T follicular helper cell (primary cell): ENCODE measurements around the gene CARMIL1.

Experiments
- DNase-seq: peaks from one replicate; pipeline ENCODE4 v3.0.0-alpha.2; 2020; ENCODE audit warnings: low read depth

The CARMIL1 gene

DNA sequence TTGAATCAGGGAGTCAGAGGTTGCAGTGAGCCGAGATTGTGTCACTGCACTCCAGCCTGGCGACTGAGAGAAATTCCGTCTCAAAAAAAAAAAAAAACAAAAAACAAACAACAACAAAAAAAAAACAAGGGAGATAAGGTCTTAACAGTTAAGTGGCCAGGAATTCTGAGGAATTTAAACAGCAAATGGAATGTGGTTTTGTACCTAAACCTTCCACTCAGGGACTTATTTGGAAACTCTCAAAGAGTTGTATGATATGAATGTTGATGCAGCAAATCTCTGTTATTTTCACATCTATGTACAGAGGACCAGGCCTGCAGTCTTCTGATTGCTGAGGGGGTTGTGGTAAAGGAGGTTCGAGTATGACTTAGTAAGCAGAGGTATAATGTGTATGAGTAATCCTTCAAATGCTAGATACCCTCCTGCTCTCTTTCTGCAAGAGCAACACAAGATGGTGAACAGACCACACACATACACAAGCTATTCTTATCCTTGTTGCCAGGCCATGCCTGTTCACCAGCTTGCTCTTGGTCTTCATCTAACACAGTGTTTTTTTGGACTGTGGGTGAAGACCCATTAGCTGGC lies 197.9 kb downstream of the CARMIL1 start:
- no peak for DNase-seq

DNA sequence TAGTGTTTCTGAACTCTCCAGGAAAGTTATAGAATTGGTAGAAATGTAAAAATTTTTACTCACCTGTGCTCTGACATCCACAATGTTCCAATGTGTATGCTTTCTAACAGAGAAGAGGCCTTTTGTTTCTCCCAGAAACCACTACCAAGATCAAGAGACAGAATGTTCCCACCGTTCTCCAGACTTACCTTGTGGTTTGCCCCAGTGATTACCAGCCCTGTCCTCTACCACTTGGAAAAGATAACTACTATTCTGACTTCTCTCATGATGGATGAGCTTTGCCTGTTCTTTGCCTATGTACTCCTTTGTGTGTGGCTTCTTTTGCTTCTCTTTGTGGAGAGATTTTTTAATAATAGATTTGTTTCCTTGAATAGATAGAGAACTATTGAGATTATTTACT lies 199.8 kb downstream of the CARMIL1 start:
- DNase-seq = no peak

DNA sequence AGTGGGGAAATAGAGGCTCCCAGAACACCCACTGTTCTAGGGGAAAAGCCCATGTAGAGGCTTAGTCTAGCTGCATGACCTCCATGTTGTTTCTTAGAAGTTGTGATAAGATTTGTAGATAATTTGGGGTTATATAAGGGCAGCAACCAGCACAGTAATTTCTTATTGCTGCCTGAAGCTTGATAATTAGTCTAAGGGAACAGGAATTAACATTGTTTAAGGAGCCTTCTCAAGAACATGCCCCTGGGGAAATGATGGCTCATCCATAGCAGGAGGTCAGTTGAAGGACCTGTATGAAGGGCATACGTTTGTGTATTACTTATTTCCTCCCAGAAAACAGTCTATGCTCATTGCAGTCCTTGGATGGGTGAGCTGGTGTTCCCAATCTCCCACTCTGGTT lies 202.1 kb downstream of the CARMIL1 start:
- no peak for DNase-seq

DNA sequence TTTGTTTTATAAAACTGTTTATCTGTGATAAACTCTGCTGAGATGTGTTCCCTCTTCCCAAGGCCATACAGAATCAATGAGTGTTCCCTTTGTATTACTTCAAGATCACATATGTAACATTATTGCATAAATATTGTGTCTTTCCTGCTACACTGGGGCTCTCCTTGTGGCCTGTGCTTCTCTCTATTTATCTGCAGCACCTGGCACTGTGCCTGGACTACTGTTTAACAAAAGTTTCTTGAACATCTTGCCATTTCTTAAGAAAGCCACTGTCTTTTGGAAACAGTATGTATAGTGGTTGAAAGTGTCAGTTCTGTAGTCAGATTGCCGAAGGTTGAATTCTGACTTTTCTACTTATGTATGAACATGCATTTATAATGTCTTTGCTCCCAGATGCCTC lies 203.8 kb downstream of the CARMIL1 start:
- DNase-seq = no peak

DNA sequence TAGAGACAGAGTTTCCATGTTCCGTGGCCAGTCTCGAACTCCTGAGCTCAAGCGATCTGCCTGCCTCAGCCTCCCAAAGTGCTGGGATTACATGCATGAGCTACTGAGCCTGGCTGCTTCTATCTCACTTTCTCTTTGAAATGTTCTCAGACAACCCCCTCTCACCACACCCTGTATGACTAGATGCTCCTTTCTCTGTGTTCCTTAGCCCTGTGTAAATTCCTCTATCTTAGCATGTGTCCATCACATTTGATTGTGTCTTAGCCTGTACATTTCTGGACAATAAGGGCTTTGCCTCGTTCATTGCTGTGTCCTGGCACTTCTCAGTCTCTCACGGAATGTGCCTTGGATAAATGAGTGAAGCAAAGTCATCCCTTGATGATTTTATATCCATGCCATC lies 204.8 kb downstream of the CARMIL1 start:
- DNase-seq = no peak

DNA sequence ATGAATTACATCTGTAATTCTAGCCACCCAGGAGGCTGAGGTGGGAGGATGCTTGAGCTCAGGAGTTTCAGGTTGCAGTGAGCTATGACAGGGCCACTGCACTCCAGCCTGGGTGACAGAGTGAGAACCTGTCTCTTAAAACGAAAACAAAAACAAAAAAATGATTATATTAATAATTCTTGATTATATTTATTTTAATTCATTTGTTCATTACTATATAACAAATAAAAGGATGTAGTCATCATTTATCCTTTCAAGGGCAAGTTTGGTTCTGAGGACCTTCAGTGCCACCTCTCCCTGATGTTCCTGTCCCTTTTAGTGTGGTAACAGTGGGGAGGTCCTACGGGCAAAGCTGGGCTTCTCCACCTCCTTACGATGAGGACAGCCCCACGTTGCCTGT lies 205.7 kb downstream of the CARMIL1 start:
- no peak for DNase-seq

DNA sequence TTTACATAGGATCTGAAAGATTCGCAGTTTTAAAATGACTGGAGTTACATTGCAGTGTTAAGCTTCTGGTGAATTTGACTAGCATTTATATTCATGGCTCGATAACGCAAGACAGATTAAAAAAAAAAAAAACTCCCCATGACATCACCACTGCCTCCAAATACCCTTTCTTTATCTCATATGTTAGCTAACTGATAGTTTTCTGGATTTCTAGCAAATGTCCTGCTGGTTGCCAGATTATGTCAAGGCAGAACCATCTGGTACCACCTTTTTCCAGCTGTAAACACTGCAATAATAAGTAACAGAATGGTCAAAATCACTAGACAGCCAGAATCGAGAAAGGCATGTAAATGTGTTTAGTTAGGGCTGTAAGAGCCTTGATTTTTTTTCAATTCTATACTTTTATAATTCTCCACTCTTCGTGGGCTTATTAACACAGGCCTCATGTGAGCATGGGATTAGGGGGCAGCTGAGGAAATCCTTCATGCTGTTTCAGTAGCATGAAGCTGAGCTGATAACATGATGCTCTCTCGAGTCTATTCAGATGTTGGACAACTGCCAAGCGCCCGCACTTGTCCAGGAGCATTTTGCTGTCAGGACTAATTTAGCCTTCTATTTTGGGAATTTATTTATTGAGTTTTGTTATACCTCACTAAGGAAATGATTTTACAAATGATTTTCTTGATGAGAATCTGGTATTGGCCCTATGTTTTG lies 206.8 kb downstream of the CARMIL1 start:
- DNase-seq = no peak

DNA sequence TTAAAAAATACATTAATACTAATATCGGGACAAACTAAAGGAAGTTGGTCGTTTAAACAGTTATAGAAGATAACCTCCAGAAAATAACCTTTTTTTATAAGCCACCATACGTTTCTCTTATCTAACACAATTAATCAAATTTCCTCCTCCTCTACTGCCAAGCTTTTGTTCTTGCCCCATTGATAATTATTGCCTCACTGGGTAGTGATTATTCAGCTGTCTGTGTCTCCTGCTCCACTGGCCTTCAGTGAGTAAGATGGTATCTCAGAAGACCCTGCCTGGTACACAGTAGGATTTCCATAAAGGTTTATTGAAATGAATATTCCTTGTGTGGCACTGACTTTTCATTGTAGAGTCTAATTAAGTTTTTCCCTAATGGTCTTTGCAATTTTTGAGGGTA lies 207.4 kb downstream of the CARMIL1 start:
- no peak for DNase-seq

DNA sequence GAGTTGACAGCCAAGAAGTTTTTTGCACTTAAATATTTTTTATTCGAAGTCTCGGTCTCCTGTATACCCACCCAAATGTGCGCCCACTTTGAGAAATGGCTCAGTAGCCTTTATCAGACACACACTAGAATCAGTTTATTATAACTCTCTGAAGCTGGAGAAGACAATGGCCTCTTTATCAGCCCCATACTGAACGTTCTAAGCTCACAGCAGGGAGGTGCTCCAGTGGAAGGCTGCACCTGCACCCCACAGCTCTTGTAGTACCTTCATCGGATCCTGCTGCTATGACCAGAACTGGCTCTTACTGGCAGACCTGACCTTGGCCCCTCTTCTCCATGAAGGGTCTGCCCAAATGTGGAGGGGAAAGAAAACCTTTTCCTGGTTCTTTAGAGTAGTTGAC lies 207.8 kb downstream of the CARMIL1 start:
- no peak for DNase-seq

DNA sequence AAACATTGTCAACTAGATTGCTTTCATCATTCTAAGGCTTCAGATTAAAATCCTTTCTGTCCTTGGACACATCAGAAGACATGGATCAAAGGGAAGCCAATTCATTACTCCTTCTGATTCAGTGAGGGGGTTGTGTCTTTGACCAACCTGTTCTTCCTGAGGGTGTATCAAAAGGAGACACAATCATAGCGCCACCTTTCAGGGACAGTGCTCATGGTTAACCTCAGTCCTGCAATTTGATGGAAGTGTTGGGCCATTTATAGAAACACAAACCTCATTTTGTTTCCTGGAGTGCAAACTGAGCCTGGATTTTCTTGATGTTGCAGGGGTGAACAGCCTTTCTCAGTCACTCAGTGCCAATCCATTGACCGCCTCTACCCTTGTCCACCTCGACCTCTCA lies 209.0 kb downstream of the CARMIL1 start:
- DNase-seq = no peak

DNA sequence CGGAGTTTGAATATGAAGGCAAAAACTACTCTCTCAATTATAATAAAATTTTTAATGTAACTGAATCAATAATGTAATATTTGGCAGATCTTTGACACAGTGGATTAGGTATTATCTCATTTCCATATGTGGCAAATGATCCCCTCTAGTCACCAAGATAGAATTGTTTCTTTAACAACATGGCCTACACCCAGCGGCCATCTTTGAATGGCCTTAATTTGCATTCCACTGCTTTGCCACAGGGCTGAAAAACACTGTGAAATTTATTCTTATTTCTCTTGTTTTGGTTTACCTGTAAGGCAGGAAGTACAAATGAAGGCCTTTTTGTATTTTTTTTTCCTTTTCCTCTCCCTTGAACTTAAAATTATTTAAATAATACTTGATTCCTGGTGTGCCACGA lies 210.2 kb downstream of the CARMIL1 start:
- no peak for DNase-seq

DNA sequence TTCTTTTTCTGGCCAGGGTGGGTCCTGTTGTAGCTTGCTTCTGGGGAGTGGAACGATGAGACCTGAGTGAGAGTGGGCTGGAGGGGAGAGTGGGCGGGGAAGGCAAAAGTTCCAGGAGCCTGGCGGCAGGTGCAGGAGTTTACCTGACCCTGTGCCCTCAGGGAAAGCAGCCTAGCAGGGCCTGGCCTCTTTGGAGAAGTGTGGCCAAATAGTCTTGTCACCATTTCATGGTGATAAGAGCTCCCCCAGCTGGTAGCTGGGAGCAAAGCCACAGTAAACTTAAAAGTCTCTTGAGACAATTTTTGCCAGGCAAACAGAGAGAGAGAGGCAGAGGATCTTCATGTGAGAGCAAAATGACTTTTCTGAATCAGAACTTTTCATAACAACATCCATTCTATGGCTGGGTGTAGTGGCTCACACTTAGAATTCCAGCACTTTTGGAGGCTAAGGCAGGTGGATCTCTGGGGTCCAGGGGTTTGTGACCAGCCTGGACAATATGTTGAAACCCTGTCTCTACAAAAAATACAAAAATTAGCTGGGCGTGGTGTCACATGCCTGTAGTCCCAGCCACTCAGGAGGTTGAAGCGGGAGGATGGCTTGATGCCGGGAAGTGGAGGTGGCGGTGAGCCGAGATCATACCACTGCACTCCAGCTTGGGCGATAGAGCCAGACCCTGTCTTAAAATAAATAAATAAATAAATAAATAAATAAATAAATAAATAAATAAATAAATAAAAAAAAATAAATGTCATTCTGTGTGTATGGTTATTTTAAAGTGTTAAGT lies 211.0 kb downstream of the CARMIL1 start:
- peak; percentile 42 for DNase-seq

DNA sequence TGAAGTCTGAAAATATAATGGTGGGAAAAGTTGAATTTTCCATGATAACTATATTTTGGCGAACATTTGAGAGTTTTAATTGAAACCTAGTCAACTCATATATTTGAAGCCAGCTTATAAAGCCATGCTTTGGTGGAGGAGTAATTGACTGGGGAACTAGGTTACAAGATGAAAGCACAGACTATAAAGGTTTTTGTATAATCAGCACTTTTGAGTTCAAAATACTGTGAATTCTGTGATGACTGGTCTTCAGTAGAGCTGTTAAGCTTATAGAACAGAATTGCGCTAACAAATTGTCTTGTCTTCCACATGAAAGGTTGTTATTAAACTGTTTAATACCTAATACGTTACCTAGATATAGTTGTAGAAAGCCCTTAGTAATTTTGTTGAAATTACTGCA lies 213.8 kb downstream of the CARMIL1 start:
- DNase-seq = no peak

DNA sequence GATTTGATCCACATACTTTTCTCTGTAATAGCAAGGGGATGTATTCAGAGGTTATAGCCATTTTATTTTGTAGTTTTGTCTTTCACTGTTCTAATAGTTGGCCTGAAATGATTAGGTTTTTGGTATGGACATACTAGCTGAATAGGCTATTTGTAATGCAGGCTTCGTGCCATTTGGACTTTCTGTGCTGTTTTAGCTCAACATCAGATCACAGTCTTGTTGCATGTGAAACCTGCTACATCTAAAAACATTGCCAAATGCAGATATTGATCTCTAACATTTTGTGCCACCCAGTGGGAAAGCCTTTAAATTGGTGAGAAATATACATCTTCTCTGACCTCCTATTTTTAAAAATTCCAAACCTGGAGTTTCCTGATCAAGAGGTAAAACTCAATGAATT lies 215.3 kb downstream of the CARMIL1 start:
- no peak for DNase-seq

DNA sequence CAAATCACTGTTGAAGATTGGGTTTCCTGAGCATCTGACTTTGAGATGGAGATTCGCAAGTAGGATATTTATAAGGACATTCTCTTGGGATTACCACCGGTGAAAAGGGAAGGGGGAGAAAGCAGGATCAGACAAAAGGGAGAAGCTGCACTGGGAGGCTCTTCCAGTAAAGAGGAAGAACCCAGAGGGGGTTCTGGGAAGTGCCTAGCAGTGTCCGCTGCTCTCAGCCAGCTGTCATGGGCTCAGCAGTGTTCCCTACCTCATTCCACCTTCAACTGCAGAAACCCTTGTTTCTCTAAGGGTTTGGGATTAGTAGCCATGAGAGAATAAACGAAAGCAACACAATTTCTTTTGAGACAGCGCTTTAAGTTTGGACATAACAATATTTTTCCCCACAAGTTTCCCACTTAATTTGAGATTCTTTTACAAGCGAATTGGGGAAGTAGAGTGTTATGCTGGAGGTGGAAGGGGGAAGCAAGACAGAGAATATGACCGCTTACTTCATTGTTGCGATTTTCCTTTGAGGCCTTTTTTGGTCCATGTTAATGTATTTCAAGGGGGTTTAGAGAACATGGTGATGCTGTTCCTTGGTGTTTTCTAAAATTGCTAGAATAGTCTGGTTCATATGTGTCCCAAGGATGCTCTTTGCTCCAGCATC lies 218.3 kb downstream of the CARMIL1 start:
- DNase-seq = no peak

DNA sequence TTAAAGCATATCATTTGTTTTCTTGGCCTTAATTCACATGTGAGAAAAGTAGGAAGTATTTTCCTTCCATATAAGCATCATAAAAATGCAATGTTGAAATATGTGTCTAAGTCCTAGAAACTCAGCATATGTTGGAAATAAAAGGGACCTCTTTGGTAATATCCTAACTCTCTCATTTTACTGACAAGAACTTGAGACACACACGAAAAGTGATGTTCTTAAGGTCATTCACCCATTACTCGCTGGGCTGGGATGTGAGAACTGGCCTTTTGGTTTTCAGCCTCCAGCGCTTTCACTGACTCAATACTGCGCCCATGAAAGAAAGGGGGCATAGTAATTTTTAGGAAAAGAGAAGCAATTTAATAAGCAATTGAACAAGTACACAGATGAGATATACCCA lies 219.3 kb downstream of the CARMIL1 start:
- no peak for DNase-seq

DNA sequence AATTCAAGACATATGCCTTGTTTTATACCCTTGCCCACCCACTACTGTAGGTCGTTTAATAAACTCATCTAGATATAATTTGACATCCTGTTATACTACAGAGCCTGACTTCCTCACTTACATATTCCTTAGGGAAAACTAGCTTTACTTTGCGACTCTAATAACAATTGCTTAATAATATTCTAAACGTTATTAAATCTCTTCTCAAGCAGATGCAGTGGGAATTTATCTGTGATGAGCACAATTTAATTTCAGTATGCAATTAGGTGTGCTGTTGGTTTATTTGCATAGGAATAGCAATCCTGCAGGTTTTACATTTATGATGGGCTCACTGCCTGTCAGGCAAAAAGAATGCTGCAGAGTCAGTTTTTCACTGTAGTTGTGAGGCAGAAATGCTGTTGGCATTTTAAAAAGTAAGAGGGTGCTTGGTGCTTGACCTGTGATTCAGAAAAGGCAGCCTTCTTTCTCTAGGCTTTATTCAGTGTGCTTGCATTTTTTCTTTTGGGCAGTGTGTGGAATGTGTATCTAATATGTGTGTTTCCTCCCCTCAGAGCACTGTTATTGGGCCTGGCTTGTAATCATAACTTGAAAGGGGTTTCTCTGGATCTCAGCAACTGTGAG lies 220.6 kb downstream of the CARMIL1 start:
- no peak for DNase-seq

DNA sequence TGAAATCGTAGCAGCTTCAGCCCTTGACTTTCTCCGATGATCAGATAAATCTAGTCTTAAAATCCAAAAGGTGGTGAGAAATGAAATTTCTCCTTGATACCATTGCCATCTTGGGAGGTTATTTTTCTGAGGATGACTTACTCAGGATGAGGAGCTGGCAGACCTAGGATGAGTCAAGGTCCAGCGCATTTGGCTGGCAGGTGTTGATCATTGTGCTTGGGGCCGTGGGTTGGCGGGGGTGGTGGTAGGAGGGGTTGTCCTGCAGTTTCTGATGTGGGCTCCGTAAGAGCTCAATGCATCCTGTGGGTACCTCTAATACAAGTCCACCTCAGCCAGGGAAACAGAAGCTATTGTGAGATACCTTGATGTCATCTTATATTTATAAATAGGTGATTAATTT lies 224.5 kb downstream of the CARMIL1 start:
- DNase-seq = no peak

DNA sequence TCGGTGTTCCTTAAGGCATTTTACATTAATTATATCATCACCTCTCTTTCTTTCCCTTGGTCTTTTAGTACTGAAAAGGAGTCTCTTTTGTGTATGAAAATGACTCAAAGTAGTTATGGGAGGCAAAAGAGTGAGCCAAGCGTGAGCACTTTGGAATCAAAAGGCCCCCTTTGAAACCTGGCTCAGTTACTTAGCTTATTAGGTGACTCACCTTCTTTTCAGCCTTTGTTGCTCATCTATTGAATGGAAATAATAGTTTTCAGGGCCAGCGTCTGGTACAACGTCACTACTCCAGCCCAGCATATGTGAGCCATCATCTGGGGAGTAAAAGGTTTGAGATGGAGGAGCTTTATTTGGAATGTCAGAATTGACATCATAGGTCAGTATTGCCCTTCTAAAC lies 225.5 kb downstream of the CARMIL1 start:
- DNase-seq = no peak

DNA sequence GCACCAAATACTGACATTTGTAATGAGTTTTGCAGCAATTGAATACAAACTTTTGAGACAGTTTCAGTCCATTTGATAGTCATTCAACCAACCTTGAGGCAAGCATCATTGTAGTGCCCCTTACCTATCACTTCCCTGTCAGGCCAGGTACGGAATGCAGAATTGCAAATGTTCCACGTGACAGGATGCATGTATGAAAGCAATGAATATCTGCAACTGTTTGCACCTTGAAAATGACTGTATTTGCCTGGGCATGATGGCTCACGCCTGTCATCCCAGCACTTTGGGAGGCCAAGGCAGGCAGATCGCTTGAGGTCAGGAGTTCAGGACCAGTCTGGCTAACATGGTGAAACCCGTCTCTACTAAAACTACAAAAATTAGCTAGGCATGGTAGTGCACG lies 226.8 kb downstream of the CARMIL1 start:
- no peak for DNase-seq

DNA sequence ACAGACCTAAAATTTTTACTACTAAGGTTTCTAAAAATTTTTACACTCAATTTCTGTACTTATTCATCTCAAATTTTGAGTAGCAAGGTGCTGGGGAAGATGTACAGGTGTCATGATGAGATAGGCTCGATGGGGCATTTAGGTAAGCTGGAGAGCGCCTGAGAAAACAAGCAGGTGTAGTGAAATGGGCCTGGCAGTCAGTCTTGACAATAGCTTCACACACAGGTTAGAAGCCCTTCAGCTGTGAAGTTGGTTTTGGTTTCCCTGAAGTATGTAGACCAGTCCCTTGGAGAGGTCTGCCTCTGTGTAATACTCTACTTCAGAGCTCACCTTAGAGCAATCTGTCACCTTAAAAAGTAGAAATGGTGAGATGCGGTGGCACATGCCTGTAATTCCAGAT lies 228.9 kb downstream of the CARMIL1 start:
- no peak for DNase-seq

DNA sequence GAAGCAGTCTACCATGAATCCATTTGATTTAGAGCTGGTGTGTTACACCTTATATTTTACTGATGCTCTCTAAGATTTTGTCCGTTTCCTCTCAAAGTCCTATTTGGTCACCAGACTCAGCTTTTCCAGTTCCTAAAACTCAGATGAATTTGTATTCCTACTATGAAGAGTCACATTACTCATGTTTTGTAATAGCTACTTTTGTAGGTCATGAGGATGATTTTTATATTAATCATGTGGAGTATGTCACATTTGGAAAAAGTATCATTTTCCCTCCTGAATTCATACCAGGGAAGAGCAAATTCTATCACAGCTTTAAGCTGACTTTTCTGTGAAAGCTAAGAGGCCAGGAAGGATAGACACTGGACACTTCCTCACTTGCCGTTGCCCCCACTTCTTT lies 232.2 kb downstream of the CARMIL1 start:
- no peak for DNase-seq
